ENCODE data around the gene SDK2. TPM values are rescaled to one million over a fixed set of nuclear protein-coding genes. Genes with fewer than 3 reads are reported as not detected.

SDK2 gene
- total and polyA plus RNA-seq, 9 of the 15 experiments (the other 6 are each of a cell fraction or from before 2014, with no cell fraction given), result 0.04 TPM; not detected in 8

DNA sequence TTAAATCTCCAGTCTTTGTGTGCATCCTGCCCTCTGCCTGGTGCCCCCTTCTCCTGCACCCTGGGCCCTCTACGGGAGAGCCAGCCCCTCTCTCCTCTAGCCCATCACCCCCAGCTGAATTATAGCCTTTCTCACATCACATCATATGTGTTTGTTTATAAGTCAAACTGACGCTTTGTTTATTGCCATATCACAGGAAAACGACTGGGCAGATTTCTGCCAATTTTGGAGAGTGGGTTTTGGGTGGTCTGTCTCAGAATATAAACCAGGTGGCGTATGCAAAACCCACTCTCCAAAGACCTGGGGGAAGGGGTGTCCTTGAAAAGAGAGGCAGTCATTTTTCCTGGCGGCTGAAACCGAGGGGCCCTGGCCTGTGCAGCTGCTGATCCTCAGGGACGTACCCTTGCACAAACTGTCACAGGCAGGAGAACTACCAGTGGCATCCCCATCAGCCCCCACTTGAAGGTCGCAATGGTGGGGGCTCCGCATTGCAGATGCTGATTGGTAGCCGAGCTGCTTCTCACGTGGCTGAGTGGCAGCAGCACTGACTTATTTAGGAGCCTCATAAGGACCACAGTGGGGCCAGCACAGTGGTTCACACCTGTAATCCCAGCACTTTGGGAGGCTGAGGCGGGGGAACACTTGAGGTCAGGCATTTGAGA is 297.6 kb downstream of the SDK2 start:
- no peak overlapping the region for H3K27ac ChIP-seq (ENCODE audit: extremely low read depth, low read depth, low read length)
- ChIA-PET POLR2A (no interaction called here), CTCF (ENCODE audit: low intra/inter-chr PET ratio) (interaction anchor here (0.6 kb wide), 1 partner anchor 42 kb away, joined by 4 read pairs; no protein-coding TSS in a partner anchor)
- no peaks in the 10 kb centered on the region for H3K9me3 ChIP-seq (replicated peaks; ENCODE audit: control insufficient read depth, insufficient read depth, low read depth, low read length)
- H3K4me3 ChIP-seq, result no peak overlapping the region
- FAIRE-seq (no peak), DNase-seq (ENCODE audit: extremely low read depth in 1 of 4, low spot score in 3 of 4) (no peak), ATAC-seq (no peak)
- H3K9ac ChIP-seq (ENCODE audit: insufficient read depth in 1 of 2, low read depth in 2 of 2, low read length in 2 of 2), result no peak overlapping the region
- no peak overlapping the region for H3K4me2 ChIP-seq (ENCODE audit: insufficient read depth, low read length)
- in situ Hi-C loops (cut with MboI) (no loop called here), intact Hi-C loops (cut with micrococcal nuclease) (no loop called here)
- no TSS peak for BruUV-seq (replicated peaks)
- 8% methylated on average over 12 of the region's 12 CpGs for WGBS (ENCODE audit: insufficient coverage, low coverage, missing lambda C conversion rate)
- no peaks in the 10 kb centered on the region for H3K9me1 ChIP-seq (ENCODE audit: control insufficient read depth, insufficient read depth, low read length)
- H3K4me1 ChIP-seq (replicated peaks in 1 of 2; ENCODE audit: control insufficient read depth in 2 of 2, insufficient read depth in 2 of 2, low read length in 2 of 2), result peaks cover 0 to 16% of the 10 kb centered on the region in 2 experiments; a peak in 2 of 5 replicates
- H2AFZ ChIP-seq (ENCODE audit: low read depth, low read length), result no peak overlapping the region
- H3K36me3 ChIP-seq (ENCODE audit: control insufficient read depth, insufficient read depth, low read length), result no peaks in the 10 kb centered on the region
- H4K20me1 ChIP-seq (replicated peaks; ENCODE audit: control insufficient read depth, insufficient read depth, low read length), result no peaks in the 10 kb centered on the region
- peaks cover 37 to 82% of the 10 kb centered on the region in 2 experiments; a peak in 4 of 5 replicates for H3K27me3 ChIP-seq (ENCODE audit: control insufficient read depth in 2 of 2, insufficient read depth in 2 of 2, low read length in 2 of 2)
- no peaks in the 10 kb centered on the region for H3K79me2 ChIP-seq (ENCODE audit: control insufficient read depth, insufficient read depth, low read length)
- TF ChIP-seq GABPB2 (CRISPR knock-in tag; conservative IDR thresholded peaks at IDR 0.05) (no peak), MBD1 (CRISPR knock-in tag; IDR thresholded peaks at IDR 0.05) (no peak), ZNF764 (CRISPR knock-in tag; IDR thresholded peaks at IDR 0.05; ENCODE audit: low read depth) (no peak), ZNF431 (CRISPR knock-in tag; IDR thresholded peaks at IDR 0.05) (no peak), ZFX (CRISPR knock-in tag; IDR thresholded peaks at IDR 0.05) (no peak), ZNF695 (CRISPR knock-in tag; IDR thresholded peaks at IDR 0.05) (no peak), VEZF1 (CRISPR knock-in tag; IDR thresholded peaks at IDR 0.05) (no peak), NR2F6 (CRISPR knock-in tag; IDR thresholded peaks at IDR 0.05) (no peak), TEAD2 (tag; IDR thresholded peaks at IDR 0.05) (no peak), RBM39 (optimal IDR thresholded peaks at IDR 0.05; ENCODE audit: low read depth, low read length) (no peak), NR3C1 (CRISPR knock-in tag; IDR thresholded peaks at IDR 0.05) (no peak), MIER1 (IDR thresholded peaks at IDR 0.05; ENCODE audit: low read depth) (no peak), NCOA6 (IDR thresholded peaks at IDR 0.05) (no peak)
- TF ChIP-seq, protein P1, sequence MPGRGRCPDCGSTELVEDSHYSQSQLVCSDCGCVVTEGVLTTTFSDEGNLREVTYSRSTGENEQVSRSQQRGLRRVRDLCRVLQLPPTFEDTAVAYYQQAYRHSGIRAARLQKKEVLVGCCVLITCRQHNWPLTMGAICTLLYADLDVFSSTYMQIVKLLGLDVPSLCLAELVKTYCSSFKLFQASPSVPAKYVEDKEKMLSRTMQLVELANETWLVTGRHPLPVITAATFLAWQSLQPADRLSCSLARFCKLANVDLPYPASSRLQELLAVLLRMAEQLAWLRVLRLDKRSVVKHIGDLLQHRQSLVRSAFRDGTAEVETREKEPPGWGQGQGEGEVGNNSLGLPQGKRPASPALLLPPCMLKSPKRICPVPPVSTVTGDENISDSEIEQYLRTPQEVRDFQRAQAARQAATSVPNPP (IDR thresholded peaks at IDR 0.05; ENCODE audit: borderline replicate concordance, insufficient read depth, insufficient read length), result no peak
- TF ChIP-seq, protein P2, sequence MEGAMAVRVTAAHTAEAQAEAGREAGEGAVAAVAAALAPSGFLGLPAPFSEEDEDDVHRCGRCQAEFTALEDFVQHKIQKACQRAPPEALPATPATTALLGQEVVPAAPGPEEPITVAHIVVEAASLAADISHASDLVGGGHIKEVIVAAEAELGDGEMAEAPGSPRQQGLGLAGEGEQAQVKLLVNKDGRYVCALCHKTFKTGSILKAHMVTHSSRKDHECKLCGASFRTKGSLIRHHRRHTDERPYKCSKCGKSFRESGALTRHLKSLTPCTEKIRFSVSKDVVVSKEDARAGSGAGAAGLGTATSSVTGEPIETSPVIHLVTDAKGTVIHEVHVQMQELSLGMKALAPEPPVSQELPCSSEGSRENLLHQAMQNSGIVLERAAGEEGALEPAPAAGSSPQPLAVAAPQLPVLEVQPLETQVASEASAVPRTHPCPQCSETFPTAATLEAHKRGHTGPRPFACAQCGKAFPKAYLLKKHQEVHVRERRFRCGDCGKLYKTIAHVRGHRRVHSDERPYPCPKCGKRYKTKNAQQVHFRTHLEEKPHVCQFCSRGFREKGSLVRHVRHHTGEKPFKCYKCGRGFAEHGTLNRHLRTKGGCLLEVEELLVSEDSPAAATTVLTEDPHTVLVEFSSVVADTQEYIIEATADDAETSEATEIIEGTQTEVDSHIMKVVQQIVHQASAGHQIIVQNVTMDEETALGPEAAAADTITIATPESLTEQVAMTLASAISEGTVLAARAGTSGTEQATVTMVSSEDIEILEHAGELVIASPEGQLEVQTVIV (CRISPR knock-in tag; IDR thresholded peaks at IDR 0.05; ENCODE audit: borderline replicate concordance), result no peak

Measured in K562 (cell line).